ENCODE results near the gene DAB2IP. TPM values are rescaled to one million over a fixed set of nuclear protein-coding genes. Genes with fewer than 3 reads are reported as not detected.

DAB2IP gene
- total RNA-seq, 1 experiment from 2014 or later = 52.6 TPM

DNA sequence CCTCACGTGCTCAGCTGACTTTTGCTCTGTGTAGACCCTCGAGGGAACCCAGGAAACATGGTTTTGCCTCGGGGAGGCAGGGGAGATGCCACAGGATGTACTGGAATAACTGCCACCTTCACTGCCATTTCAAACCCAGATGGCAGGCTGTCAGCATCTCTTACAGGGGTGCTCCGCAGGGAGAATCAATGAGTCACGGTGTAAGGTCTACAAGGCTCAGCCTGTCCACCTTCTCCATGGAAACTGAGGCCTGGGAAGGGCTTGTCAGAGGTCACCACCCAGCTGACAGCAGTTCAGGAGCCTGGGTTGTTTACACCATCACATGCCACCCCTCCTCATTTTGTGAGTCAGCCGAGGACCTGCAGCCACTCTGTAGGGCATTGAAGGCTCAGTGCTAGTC lies 30.8 kb downstream of the DAB2IP start:
- H3K4me1 Mint-ChIP-seq = peaks cover 6% of the 10 kb centered on the region
- ChIA-PET POLR2A (no interaction called here), CTCF (interaction anchor here (2.1 to 4.5 kb wide), 3 partner anchors 14 to 61 kb away, joined by 6 to 115 read pairs (median 93); no protein-coding TSS in a partner anchor)
- H3K9me3 Mint-ChIP-seq = no peaks in the 10 kb centered on the region
- DNase-seq (ENCODE audit: low spot score) (no peak), ATAC-seq (no peak)
- no peaks in the 10 kb centered on the region; the same call in 1 of the 2 replicates for H3K36me3 Mint-ChIP-seq
- no peak for TF ChIP-seq OVOL2 (CRISPR knock-in tag; IDR thresholded peaks at IDR 0.05; ENCODE audit: borderline replicate concordance)
- no peak for TF ChIP-seq KAT7 (CRISPR knock-in tag; IDR thresholded peaks at IDR 0.05; ENCODE audit: borderline replicate concordance)
- TF ChIP-seq, protein P1, sequence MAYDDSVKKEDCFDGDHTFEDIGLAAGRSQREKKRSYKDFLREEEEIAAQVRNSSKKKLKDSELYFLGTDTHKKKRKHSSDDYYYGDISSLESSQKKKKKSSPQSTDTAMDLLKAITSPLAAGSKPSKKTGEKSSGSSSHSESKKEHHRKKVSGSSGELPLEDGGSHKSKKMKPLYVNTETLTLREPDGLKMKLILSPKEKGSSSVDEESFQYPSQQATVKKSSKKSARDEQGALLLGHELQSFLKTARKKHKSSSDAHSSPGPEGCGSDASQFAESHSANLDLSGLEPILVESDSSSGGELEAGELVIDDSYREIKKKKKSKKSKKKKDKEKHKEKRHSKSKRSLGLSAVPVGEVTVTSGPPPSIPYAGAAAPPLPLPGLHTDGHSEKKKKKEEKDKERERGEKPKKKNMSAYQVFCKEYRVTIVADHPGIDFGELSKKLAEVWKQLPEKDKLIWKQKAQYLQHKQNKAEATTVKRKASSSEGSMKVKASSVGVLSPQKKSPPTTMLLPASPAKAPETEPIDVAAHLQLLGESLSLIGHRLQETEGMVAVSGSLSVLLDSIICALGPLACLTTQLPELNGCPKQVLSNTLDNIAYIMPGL (CRISPR knock-in tag; IDR thresholded peaks at IDR 0.05) = no peak
- TF ChIP-seq CDX4 (CRISPR knock-in tag; IDR thresholded peaks at IDR 0.05; ENCODE audit: borderline replicate concordance) = no peak
- TF ChIP-seq MYBL2 (CRISPR knock-in tag; IDR thresholded peaks at IDR 0.05) = no peak
- no peak for TF ChIP-seq SP1 (CRISPR knock-in tag; conservative IDR thresholded peaks at IDR 0.05)
- TF ChIP-seq FOXP1 (CRISPR knock-in tag; IDR thresholded peaks at IDR 0.05; ENCODE audit: borderline replicate concordance) = no peak
- TF ChIP-seq, protein P2, sequence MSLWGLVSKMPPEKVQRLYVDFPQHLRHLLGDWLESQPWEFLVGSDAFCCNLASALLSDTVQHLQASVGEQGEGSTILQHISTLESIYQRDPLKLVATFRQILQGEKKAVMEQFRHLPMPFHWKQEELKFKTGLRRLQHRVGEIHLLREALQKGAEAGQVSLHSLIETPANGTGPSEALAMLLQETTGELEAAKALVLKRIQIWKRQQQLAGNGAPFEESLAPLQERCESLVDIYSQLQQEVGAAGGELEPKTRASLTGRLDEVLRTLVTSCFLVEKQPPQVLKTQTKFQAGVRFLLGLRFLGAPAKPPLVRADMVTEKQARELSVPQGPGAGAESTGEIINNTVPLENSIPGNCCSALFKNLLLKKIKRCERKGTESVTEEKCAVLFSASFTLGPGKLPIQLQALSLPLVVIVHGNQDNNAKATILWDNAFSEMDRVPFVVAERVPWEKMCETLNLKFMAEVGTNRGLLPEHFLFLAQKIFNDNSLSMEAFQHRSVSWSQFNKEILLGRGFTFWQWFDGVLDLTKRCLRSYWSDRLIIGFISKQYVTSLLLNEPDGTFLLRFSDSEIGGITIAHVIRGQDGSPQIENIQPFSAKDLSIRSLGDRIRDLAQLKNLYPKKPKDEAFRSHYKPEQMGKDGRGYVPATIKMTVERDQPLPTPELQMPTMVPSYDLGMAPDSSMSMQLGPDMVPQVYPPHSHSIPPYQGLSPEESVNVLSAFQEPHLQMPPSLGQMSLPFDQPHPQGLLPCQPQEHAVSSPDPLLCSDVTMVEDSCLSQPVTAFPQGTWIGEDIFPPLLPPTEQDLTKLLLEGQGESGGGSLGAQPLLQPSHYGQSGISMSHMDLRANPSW (CRISPR knock-in tag; conservative IDR thresholded peaks at IDR 0.05; ENCODE audit: low read depth) = no peak
- TF ChIP-seq SMAD3 (CRISPR knock-in tag; IDR thresholded peaks at IDR 0.05; ENCODE audit: borderline replicate concordance) = no peak
- no peak for TF ChIP-seq ZNF423 (CRISPR knock-in tag; IDR thresholded peaks at IDR 0.05)
- no peak for TF ChIP-seq ZNF263 (CRISPR knock-in tag; IDR thresholded peaks at IDR 0.05; ENCODE audit: low read depth)
- TF ChIP-seq NR2C2 (CRISPR knock-in tag; IDR thresholded peaks at IDR 0.05) = no peak
- no peak for TF ChIP-seq RORB (CRISPR knock-in tag; IDR thresholded peaks at IDR 0.05)
- no peak for TF ChIP-seq SOX15 (CRISPR knock-in tag; IDR thresholded peaks at IDR 0.05)
- TF ChIP-seq GABPB1 (CRISPR knock-in tag; IDR thresholded peaks at IDR 0.05) = no peak
- TF ChIP-seq ATF2 (CRISPR knock-in tag; IDR thresholded peaks at IDR 0.05; ENCODE audit: borderline replicate concordance, low read depth) = no peak
- TF ChIP-seq ZNF138 (CRISPR knock-in tag; conservative IDR thresholded peaks at IDR 0.05) = no peak
- no peak overlapping the region for H3K27ac Mint-ChIP-seq
- no peaks in the 10 kb centered on the region for H3K27me3 Mint-ChIP-seq (ENCODE audit: low read depth)
- no peak overlapping the region for H3K4me3 Mint-ChIP-seq

GRCh38 chr9:121682926-121683515 lies 31.6 kb downstream of the DAB2IP start:
- ATAC-seq = no peak
- Mint-ChIP-seq H3K27me3 (ENCODE audit: low read depth) (no peaks in the 10 kb centered on the region), H3K4me1 (peaks cover 6% of the 10 kb centered on the region), H3K9me3 (no peaks in the 10 kb centered on the region), H3K4me3 (no peak overlapping the region), H3K27ac (no peak overlapping the region), H3K36me3 (no peaks in the 10 kb centered on the region; the same call in 1 of the 2 replicates)
- no peak for DNase-seq (ENCODE audit: low spot score)
- TF ChIP-seq FOXJ3 (CRISPR knock-in tag; IDR thresholded peaks at IDR 0.05; ENCODE audit: borderline replicate concordance) = no peak
- TF ChIP-seq, protein P3, sequence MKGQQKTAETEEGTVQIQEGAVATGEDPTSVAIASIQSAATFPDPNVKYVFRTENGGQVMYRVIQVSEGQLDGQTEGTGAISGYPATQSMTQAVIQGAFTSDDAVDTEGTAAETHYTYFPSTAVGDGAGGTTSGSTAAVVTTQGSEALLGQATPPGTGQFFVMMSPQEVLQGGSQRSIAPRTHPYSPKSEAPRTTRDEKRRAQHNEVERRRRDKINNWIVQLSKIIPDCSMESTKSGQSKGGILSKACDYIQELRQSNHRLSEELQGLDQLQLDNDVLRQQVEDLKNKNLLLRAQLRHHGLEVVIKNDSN (CRISPR knock-in tag; IDR thresholded peaks at IDR 0.05) = no peak
- TF ChIP-seq MXD4 (CRISPR knock-in tag; IDR thresholded peaks at IDR 0.05; ENCODE audit: borderline replicate concordance) = no peak
- TF ChIP-seq TEAD1 (CRISPR knock-in tag; IDR thresholded peaks at IDR 0.05) = no peak
- TF ChIP-seq SOX15 (CRISPR knock-in tag; IDR thresholded peaks at IDR 0.05) = no peak
- no peak for TF ChIP-seq RELA (CRISPR knock-in tag; IDR thresholded peaks at IDR 0.05; ENCODE audit: borderline replicate concordance)
- no peak for TF ChIP-seq GTF2I (CRISPR knock-in tag; conservative IDR thresholded peaks at IDR 0.05)
- no peak for TF ChIP-seq PRRX2 (CRISPR knock-in tag; IDR thresholded peaks at IDR 0.05)
- no peak for TF ChIP-seq CREM (CRISPR knock-in tag; IDR thresholded peaks at IDR 0.05)
- TF ChIP-seq KAT7 (CRISPR knock-in tag; IDR thresholded peaks at IDR 0.05; ENCODE audit: borderline replicate concordance) = no peak
- ChIA-PET POLR2A (no interaction called here), CTCF (interaction anchor here (0.6 to 4.5 kb wide), 20 partner anchors 9 to 269 kb away, joined by 3 to 115 read pairs (median 8); no protein-coding TSS in a partner anchor)
